HG02623 (cell line): ENCODE results near the gene PMAIP1.

Experiments used
- ATAC-seq: cut with Tn5 transposase; IDR thresholded peaks from one replicate; pipeline ENCODE4 v1.9.1; 2021; ENCODE audit warnings: moderate library complexity; ENCODE audit not compliant: unreplicated experiment

Gene PMAIP1

DNA sequence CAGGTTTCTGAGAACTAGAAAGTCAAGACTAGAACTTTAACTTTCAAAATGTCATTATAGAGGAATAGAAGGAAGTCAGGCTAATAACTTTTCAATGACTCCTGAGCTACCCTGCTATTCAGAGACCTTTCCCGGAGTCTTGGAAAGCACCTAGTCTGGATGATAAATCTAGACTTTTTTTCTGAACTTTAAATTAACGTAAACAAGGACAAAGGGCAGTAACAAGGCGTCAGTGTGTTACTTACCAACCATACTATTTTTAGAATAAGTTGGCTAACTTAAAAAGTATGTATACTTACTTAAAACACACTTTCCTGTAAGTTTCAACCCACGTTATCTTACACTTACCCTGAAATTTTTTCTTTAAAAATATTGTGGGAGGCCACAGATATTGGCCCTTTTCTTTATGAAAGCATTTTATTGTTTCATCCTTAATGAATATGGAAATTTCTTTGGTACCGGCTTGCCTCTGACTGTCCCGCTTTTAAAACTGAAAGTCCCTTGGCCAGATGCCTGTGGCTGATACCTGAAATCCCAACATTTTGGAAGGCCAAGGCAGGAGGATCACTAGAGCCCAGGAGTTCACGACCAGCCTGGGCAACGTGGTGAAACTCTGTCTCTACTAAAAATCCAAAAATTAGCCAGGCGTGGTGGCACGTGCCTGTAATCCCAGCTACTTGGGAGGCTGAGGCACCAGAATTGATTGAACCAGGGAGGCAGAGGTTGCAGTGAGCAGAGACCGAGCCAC lies 9.7 kb downstream of the PMAIP1 start:
- no peak for ATAC-seq

DNA sequence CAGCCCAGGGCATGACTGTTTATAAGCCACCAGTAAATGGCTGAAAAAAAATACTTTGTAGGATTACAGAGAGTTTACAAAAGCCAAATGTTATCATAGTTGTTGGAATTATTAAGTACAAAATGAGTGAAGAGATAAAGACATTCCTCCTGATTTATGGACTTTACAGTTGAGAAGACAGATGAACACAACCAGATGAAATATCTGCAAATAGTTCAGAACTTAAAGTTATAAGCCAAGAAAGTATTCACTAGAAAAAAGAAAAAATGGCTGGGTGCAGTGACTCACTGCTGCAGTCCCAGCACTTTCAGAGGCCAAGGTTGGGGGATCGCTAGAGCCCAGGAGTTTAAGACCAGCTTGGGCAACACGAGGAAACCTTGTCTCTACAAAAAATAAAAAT lies 11.2 kb downstream of the PMAIP1 start:
- no peak for ATAC-seq

DNA sequence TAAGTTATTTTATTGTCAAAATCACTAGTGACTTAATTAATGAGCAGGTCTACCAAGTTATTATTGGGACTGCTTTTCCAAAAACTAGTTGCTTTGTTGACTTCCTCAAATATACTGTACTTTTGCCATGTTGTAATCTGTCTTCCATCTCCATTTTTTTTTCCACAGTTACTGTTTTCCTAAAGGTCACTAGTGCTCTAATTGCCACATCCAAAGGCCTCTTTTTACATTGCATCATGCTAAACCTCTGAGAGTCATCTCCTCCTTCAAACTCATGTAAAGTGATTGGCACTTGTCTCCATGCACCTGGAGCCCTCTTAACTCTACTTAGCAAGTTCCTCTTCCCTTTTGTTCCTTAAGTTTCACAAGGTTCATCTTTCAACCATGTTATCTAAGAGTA lies 11.8 kb downstream of the PMAIP1 start:
- no peak for ATAC-seq

- no peak for ATAC-seq
Measured at GRCh38 chr18:59912007-59912550, 12.3 kb downstream of the PMAIP1 start.

- no peak for ATAC-seq
Measured at GRCh38 chr18:59915606-59916005, 15.8 kb downstream of the PMAIP1 start.

DNA sequence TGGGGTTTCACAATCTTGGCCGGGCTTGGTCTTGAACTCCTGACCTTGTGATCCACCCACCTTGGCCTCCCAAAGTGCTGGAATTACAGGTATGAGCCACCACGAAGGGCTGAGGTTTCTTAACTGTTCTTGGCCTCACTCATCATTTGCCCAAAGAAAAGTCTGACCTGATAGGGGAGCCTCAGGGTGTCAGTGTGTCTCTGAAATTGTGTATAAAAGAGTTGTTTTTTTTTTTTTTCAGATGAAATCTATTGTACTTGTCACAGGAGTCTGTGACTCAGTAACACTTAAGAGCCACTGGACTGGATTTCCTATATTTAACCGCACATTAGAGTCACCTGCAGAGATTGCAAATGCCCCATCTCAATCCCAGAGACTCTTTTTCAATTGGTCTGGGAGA lies 16.9 kb downstream of the PMAIP1 start:
- no peak for ATAC-seq

DNA sequence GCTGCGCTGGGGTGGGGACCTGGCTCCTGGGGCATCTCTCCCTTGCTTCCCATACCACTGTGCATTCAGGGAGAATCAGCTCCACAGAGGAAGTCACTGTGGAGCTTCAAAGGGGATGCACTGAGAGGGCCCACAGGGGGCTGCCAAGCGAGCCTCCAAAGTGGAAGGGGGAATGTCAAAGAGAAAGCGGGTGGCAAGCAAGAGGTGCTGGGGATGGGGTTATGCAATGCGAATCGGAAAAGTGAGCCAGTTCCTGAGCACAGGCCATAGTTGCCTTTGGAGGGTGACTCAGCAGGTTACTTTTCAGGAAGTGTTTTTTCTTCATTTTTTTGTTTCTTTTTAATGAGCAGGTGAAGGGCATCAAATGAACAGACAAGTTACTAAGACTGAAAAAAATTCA lies 17.6 kb downstream of the PMAIP1 start:
- ATAC-seq: no peak

GRCh38 chr18:59918320-59918755 lies 18.5 kb downstream of the PMAIP1 start:
- ATAC-seq: peak; percentile 41

GRCh38 chr18:59918997-59919396 lies 19.2 kb downstream of the PMAIP1 start:
- no peak for ATAC-seq

- peak; percentile 47 for ATAC-seq
Measured at GRCh38 chr18:59921384-59921891, 21.6 kb downstream of the PMAIP1 start.

- peak; percentile 27 for ATAC-seq
Measured at GRCh38 chr18:59923539-59924196, 23.9 kb downstream of the PMAIP1 start.

DNA sequence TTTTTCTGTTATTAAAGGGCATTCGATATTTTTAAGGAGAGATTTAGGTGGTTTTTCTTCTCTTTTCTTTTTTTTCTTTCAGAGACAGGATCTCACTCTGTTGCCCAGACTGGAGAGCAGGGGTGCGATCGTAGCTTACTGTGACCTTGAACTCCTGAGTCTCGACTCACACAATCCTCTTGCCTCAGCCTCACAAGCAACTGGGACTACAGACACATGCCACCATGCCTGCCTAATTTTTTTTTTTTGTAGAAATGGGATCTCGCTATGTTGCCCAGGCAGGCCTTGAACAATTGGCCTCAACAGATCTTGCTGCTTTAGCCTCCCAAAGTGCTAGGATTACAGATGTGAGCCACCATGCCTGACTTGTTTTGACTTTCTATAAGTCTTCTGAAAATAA lies 26.3 kb downstream of the PMAIP1 start:
- no peak for ATAC-seq

DNA sequence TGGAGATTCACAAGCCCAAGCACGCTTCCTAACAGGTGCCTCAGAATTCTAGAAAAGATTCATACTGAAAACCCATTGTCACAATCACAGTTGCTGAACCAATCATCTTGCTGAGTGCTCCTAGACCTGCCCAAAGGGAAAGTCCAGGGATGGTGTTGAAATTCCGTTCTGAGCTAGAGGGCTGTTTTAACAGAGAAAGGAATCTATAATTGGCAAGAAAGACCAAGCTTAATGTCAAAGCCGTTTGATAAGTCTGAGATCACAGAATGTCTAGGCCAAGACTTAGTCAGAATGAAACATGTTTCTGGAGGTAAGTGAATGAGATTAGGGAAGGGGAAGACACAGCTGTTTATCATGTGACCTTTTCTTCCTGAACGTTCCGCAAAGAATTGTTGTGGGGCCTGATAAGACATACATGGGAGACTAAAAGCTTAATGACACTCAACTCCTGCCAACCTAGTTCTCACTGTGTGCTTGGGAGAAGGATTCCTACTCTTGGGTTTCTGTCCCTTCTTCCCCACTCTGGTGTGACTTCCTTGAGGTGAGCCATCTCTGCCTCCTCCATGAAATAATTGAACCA lies 27.5 kb downstream of the PMAIP1 start:
- ATAC-seq: peak; percentile 79

- ATAC-seq: no peak
Measured at GRCh38 chr18:59928201-59928600, 28.4 kb downstream of the PMAIP1 start.

DNA sequence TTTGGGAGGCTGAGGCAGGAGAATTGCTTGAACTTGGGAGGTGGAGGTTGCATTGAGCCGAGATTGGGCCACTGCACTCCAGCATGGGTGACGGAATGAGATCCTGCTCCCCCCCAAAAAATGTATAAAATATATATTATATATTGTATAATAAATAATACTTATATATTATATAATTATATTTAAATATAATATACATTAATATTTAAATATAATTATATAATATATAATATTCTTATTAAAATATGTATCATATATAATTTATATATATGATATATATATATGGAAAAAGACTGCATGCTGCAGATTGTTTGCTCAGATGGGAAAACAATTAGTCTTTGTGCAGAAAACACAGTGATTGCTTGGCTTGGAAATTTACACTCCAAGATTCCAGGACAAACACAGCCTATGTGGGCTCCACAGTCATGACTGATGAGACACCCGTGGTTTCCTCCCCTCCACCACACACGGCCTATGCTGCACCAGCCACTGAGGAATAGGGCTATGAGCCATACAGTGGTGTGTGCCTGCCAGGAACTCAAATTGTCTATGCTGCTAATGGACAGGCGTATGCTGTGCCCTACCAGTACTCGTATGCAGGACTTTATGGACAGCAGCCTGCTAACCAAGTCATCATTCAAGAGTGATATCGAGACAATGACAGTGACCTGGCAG lies 30.0 kb downstream of the PMAIP1 start:
- no peak for ATAC-seq

- no peak for ATAC-seq
Measured at GRCh38 chr18:59932401-59932800, 32.6 kb downstream of the PMAIP1 start.

DNA sequence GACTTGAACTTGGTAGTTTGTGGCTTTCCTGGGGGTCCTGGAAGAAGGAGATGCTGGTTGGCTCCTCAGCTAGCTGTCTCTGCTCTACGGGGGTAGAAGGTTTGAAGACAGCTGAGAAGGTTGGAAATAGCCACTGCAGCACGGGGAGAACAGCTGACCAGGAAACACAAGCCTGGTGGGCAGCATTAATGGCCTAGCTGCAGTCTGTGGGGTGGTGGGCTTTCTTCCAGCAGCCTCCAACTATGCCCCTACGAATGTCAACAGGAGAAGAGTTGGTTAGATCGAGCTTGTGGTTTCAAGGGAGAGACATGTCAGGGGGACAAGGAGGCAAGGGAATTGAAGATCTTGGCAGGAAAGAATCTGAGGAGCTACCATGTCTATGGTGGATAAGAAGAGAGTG lies 38.9 kb downstream of the PMAIP1 start:
- ATAC-seq: no peak

- ATAC-seq: no peak
Measured at GRCh38 chr18:59939127-59939526, 39.3 kb downstream of the PMAIP1 start.

DNA sequence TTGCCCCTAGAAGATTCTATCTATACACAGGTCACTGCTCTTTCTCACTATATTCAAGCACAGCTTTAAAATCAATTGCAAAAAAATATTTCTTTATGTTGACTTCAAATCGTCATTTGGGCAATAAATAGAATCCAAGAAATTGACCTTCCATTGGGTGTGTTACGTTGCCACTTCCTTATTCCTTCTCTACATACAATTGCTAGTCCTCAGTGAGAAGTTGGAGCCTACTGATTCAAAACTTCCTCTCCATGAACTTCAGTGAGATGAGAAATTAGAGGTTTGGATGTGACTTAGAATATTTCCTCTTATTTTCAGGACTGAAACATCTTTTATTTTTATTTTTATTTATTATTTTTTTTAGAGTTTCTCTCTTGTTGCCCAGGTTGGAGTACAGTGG lies 40.3 kb downstream of the PMAIP1 start:
- ATAC-seq: no peak

DNA sequence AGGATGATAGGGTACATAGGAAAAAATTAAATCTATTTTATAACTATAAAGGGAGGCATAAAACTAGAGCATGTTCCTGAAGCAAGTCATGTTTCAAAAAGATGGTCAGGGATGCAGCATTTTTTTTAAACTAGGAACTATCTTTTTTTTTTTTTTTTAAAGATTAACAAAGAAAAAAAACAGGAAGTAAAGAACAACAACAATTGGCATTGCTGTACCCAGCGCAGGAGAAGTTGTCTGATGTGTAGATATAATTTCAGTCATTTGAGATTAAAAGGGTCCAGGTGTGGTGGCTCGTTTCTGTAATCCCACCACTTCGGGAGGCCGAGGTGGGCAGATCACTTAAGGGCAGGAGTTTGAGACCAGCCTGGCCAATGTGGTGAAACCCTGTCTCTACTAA lies 41.5 kb downstream of the PMAIP1 start:
- no peak for ATAC-seq

GRCh38 chr18:59942601-59943000 lies 42.8 kb downstream of the PMAIP1 start:
- no peak for ATAC-seq
